ENCODE results near the gene IFT122. TPM values are rescaled to one million over a fixed set of nuclear protein-coding genes. Genes with fewer than 3 reads are reported as not detected.

The IFT122 gene
- total RNA-seq, 6 donors from 2014 or later, result 23.7 to 126 (median 29.1) TPM

DNA sequence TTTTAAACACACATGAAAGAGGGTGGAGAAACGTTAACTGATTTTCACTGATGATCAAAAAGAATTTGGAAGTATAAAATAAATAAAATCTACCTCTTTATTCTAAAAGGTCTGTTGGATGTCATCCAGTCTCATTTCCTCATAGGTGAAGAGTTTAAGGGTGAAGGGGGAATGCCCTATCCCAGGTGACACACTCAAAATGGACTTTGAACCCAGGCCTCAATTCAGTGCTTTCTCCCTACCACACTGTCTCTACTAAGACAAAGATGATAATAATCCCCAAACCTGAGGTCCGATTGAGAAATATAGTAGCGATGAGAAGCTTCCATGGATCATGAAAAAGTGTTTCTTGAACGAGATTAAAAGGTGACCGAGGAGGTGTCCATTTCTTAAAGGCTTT lies 6.5 kb upstream of the IFT122 start:
- Histone ChIP-seq H3K9me3 (no peaks in the 10 kb centered on the region), H3K36me3 (peaks cover 19 to 75% (median 35%) of the 10 kb centered on the region in 4 donors), H3K27ac (no peak overlapping the region), H3K27me3 (no peaks in the 10 kb centered on the region), H3K4me3 (no peak overlapping the region), H3K4me1 (peaks cover 15 to 39% (median 26%) of the 10 kb centered on the region in 4 donors)
- no peak for TF ChIP-seq POLR2A (IDR thresholded peaks at IDR 0.05)
- TF ChIP-seq CTCF (IDR thresholded peaks at IDR 0.05), result no peak
- TF ChIP-seq POLR2AphosphoS5 (IDR thresholded peaks at IDR 0.05), result no peak
- TF ChIP-seq EP300 (IDR thresholded peaks at IDR 0.05), result no peak
- no peak for ATAC-seq (ENCODE audit: low FRiP score in 2 of 2)
- no peak for DNase-seq
- WGBS, 2 donors, result 92% methylated on average over 5 of the region's 5 CpGs

DNA sequence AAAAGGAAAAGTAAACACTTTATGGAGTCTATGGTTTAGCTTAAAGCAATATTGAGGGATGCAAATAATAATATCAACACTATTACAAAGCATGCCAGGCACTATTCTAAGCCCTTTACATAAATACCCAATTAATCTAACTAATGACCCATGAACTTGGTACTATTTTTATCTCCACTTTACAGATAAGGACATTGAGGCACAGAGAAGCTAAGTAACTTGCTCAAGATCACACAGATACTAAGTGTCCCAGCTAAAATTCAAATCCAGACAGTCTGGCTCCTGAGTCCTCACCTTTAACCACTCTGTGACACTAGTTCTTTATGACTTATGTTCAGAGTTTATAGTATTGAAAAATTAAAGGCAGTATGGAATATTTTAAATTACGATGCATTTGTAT lies 5.9 kb upstream of the IFT122 start:
- 77 to 95% methylated on average over 1 of the region's 1 CpG for whole genome bisulfite sequencing, 2 donors
- H3K9me3 ChIP-seq, result no peaks in the 10 kb centered on the region
- no peak for ATAC-seq (ENCODE audit: low FRiP score in 2 of 2)
- no peak for DNase-seq
- TF ChIP-seq POLR2AphosphoS5 (IDR thresholded peaks at IDR 0.05), result no peak
- TF ChIP-seq EP300 (IDR thresholded peaks at IDR 0.05), result no peak
- TF ChIP-seq CTCF (IDR thresholded peaks at IDR 0.05), result no peak
- no peak for TF ChIP-seq POLR2A (IDR thresholded peaks at IDR 0.05)
- no peaks in the 10 kb centered on the region for H3K27me3 ChIP-seq
- H3K4me3 ChIP-seq, result no peak overlapping the region
- peak overlapping the region in 1 of 4 donors; percentile 5 for H3K27ac ChIP-seq
- H3K4me1 ChIP-seq, result peaks cover 20 to 40% (median 27%) of the 10 kb centered on the region in 4 donors
- peaks cover 19 to 75% (median 35%) of the 10 kb centered on the region in 4 donors for H3K36me3 ChIP-seq

DNA sequence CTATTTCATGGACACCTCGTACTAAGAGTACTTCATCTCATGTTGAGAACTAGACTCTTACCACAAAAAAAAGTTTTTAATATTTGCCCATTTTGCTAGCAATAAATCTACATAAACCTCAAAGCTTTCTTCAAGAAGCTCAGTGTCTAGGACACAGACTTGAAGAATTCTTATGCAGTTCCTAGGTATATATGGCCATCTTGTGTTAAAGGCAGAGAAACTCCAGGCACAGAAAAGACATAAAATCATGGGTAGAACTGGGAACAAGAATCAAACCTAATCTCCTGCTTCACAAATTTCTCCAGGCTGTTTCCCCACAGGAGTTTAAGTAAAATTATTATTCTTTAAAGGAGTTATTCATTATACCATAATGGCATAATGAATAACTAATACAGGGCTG lies 4.7 kb upstream of the IFT122 start:
- ATAC-seq (ENCODE audit: low FRiP score in 2 of 2) (no peak), DNase-seq (no peak)
- Histone ChIP-seq H3K9me3 (no peaks in the 10 kb centered on the region), H3K4me3 (no peak overlapping the region), H3K27me3 (no peaks in the 10 kb centered on the region), H3K36me3 (peaks cover 19 to 73% (median 35%) of the 10 kb centered on the region in 4 donors), H3K4me1 (peaks cover 21 to 43% (median 28%) of the 10 kb centered on the region in 4 donors), H3K27ac (peak overlapping the region in 1 of 4 donors; percentile 10)
- TF ChIP-seq EP300 (IDR thresholded peaks at IDR 0.05) (no peak), CTCF (IDR thresholded peaks at IDR 0.05) (no peak), POLR2A (IDR thresholded peaks at IDR 0.05) (no peak), POLR2AphosphoS5 (IDR thresholded peaks at IDR 0.05) (no peak)
- WGBS, 2 donors, result 57 to 73% methylated on average over 1 of the region's 1 CpG

- ATAC-seq (ENCODE audit: low FRiP score in 2 of 2), result peak; percentile 15 to 25
- peaks cover 0 to 34% (median 5%) of the 10 kb centered on the region in 4 donors for H3K36me3 ChIP-seq
- peak in 1 of 2 donors; percentile 78 for DNase-seq
- peak overlapping the region; percentile 74 to 95 (median 86) for H3K4me3 ChIP-seq
- no peaks in the 10 kb centered on the region for H3K27me3 ChIP-seq
- TF ChIP-seq POLR2A (IDR thresholded peaks at IDR 0.05) (peak in 3 of 4 donors; percentile 50 to 77 (median 73)), CTCF (IDR thresholded peaks at IDR 0.05) (no peak), EP300 (IDR thresholded peaks at IDR 0.05) (no peak), POLR2AphosphoS5 (IDR thresholded peaks at IDR 0.05) (no peak)
- H3K9me3 ChIP-seq, result no peaks in the 10 kb centered on the region
- peaks cover 47 to 75% (median 51%) of the 10 kb centered on the region in 4 donors for H3K4me1 ChIP-seq
- 0% methylated on average over 10 to 17 of the region's 17 CpGs for WGBS, 2 donors
- peak overlapping the region; percentile 84 to 93 (median 91) for H3K27ac ChIP-seq
These were observed 703 bp upstream of the IFT122 start for GRCh38 chr3:129439226-129439816.

Data from upper lobe of left lung (tissue), 6 donors.